Omental fat pad (tissue), 4 donors: ENCODE measurements around the gene MPZL1. TPM values are rescaled to one million over a fixed set of nuclear protein-coding genes. Genes with fewer than 3 reads are reported as not detected.
A peak's percentile ranks its signal among the peaks of the same experiment; 100 is the strongest.

ENCODE experiments used
- ATAC-seq: fragments of 150-250 bp; one replicate; pipeline ENCODE4 v1.9.1; 2016; ENCODE audit warnings: mild to moderate bottlenecking, moderate library complexity; ENCODE audit not compliant: low FRiP score
- DNase-seq: peaks from one replicate; pipeline ENCODE4 v3.0.0-alpha.2; 2019; ENCODE audit warnings: low spot score
- CTCF ChIP-seq, 3 donors: fragments of 450-650 bp; IDR thresholded peaks; one replicate each; pipeline ENCODE4 v1.5.1; 2016 to 2017; ENCODE audit warnings: antibody characterized with exemption in 3 of 3, mild to moderate bottlenecking in 3 of 3, moderate library complexity in 2 of 3
- total RNA-seq, 4 donors: library from RNA; depleted of rRNA; stranded (reverse); fragments of >200 nt; gene quantifications; one replicate each; pipeline ENCODE4 v1.1.0, GENCODE V29; 2016

The MPZL1 gene
- total RNA-seq, 4 donors from 2014 or later, result 102 to 116 (median 108) TPM

DNA sequence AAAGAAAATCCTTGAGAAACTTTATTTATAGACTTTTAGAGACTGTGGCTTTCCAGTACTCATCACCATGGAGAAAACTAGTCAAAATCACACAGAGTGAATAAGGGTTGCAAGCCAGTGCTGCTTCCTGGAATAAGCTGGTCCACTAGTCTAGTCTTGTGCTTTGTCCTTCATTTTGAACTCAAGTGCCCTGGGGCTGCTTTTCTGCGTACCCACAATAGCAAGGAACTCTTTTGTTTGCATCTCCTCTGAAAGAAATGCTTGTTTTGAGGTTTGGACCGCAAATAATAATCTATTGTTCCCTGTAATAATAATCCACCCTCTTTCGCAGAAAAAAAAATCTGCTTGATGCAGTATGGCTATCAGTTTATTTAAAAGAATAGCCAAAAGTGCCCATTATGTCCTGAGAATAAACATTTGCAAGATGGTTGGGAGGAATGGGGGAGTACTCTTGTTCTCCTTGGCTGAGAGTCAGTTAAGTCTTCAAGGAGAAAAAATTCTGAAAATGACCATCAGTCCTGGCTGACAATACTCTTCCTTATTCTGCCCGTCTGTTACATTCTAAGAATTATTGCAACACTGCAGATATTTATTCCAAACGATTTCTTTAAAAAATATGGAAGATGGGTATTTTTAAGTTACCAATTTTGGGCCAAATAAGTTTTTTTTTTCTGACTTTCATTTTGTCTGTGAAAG is 41.9 kb downstream of the MPZL1 start:
- peak; percentile 70 for ATAC-seq
- DNase-seq, result no peak
- no peak for TF ChIP-seq CTCF (IDR thresholded peaks at IDR 0.05)

DNA sequence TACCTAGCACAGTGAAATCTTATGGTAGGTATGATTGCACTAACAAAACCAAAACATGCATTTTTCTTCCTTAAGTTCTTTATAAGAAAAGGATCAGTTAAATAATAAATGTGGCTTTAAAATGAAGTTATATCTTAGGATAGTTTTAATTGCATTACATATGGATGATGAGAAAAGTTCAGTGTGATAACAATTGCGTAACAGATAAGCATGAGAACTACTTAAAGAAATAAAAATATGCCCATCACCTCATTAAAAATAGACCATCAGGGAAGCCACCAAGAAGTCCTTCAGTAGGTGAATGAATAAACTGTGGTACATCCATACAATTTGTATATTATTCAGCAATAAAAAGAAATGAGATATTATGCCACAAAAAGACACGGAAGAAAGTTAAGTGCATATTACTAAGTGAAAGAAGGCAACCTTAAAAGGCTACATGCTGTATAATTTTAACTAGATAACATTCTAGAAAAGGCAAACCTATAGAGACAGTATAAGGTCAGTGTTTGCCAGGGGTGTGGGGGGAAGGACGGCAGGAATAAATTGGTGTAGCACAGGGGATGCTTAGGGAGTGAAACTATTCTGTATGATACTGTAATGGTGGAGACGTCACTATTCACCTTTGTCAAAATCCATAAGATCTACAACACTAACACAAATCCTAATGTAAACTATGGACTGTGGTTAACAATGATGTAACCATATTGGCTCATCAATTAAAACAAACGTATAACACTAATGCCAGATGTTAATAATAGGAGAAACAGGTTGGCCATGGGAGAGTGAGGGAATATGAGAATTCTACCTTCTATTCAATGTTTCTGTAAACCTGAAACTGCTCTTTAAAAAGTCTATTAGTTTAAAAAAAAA is 42.9 kb downstream of the MPZL1 start:
- no peak for ATAC-seq
- TF ChIP-seq CTCF (IDR thresholded peaks at IDR 0.05), result no peak
- DNase-seq, result no peak

DNA sequence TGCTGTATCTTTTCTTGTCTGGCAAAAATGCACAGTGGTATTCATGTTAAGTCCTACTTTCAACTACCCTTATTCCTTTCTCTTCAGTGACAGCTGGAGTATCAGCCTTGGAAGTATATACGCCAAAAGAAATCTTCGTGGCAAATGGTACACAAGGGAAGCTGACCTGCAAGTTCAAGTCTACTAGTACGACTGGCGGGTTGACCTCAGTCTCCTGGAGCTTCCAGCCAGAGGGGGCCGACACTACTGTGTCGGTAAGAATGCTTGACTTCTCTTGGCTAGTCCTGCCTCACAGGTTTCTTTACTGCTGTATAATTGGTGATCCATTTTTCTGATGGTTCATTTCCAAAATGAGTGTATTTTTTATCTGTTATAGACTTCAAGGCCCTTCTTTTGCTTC is 43.7 kb downstream of the MPZL1 start:
- DNase-seq, result no peak
- no peak for TF ChIP-seq CTCF (IDR thresholded peaks at IDR 0.05)
- no peak for ATAC-seq

GRCh38 chr1:167766538-167766937 is 44.8 kb downstream of the MPZL1 start:
- ATAC-seq (no peak), DNase-seq (no peak)
- TF ChIP-seq CTCF (IDR thresholded peaks at IDR 0.05), result no peak

GRCh38 chr1:167767761-167768160 is 46.0 kb downstream of the MPZL1 start:
- TF ChIP-seq CTCF (IDR thresholded peaks at IDR 0.05), result no peak
- no peak for ATAC-seq
- DNase-seq, result no peak

DNA sequence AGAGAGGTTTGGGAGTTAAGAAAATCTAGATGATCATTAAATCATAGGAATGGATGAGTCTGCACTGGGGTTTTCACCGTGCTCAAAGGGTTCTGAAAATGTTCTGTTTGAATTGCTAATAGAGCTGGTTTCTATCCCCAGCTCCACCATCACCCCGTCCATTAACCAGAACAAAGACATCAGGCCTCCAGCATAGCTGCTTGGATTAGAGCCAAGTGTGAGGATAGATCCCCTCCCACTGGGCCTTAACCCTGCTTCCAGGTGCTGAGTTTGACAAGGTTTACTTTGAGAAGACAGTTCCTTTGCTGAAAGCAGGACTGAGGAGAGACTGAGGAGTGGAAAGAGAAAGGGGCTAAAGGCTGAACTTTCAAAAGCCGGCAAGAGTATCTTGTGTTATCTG is 48.3 kb downstream of the MPZL1 start:
- ATAC-seq, result no peak
- TF ChIP-seq CTCF (IDR thresholded peaks at IDR 0.05), result no peak
- no peak for DNase-seq
